Effector memory CD8-positive, alpha-beta T cell (primary cell): ENCODE measurements around the gene MUC2.

Source experiments
- ATAC-seq: fragments of 150-1000 bp; cut with Tn5 transposase; replicated peaks from 2 replicates; pipeline ENCODE4 v1.10.0; 2021; ENCODE audit warnings: mild to moderate bottlenecking, moderate library complexity
- DNase-seq, 3 experiments: peaks; one replicate each; pipeline ENCODE4 v3.0.0; 2021
- H3K27ac Mint-ChIP-seq, 2 donors: one replicate each; pipeline ENCODE4 v1.8.0; 2022; ENCODE audit warnings: mild to moderate bottlenecking in 2 of 2, mixed read lengths in 2 of 2, moderate library complexity in 2 of 2
- H3K27me3 Mint-ChIP-seq, 2 donors: one replicate each; pipeline ENCODE4 v1.8.0; 2022; ENCODE audit warnings: mixed read lengths in 2 of 2
- H3K36me3 Mint-ChIP-seq: one replicate; pipeline ENCODE4 v1.8.0; 2022; ENCODE audit warnings: mild to moderate bottlenecking, moderate library complexity, mixed read lengths; ENCODE audit not compliant: insufficient read depth
- H3K4me1 Mint-ChIP-seq, 2 donors: one replicate each; pipeline ENCODE4 v1.8.0; 2022; ENCODE audit warnings: low read depth in 2 of 2, mixed read lengths in 2 of 2
- H3K4me3 Mint-ChIP-seq, 2 donors: one replicate each; pipeline ENCODE4 v1.8.0; 2022; ENCODE audit warnings: mild to moderate bottlenecking in 2 of 2, mixed read lengths in 2 of 2, moderate library complexity in 2 of 2
- H3K9me3 Mint-ChIP-seq, 2 donors: one replicate each; pipeline ENCODE4 v1.8.0; 2022; ENCODE audit warnings: mixed read lengths in 2 of 2

MUC2 gene

GRCh38 chr11:1032310-1032891 is 42.3 kb upstream of the MUC2 start:
- no peak for DNase-seq
- H3K9me3 Mint-ChIP-seq: peaks cover 6 to 9% of the 10 kb centered on the region in 2 donors
- H3K27me3 Mint-ChIP-seq: no peaks in the 10 kb centered on the region
- H3K36me3 Mint-ChIP-seq: peaks cover 10% of the 10 kb centered on the region
- peak overlapping the region in 1 of 2 donors; percentile 35 for H3K27ac Mint-ChIP-seq
- no peak for ATAC-seq
- no peak overlapping the region for H3K4me3 Mint-ChIP-seq
- no peaks in the 10 kb centered on the region for H3K4me1 Mint-ChIP-seq

GRCh38 chr11:1033016-1033798 is 41.5 kb upstream of the MUC2 start:
- H3K4me1 Mint-ChIP-seq: no peaks in the 10 kb centered on the region

GRCh38 chr11:1034001-1034400 is 40.7 kb upstream of the MUC2 start:
- no peak for ATAC-seq
- peaks cover 6% of the 10 kb centered on the region for H3K36me3 Mint-ChIP-seq
- H3K4me3 Mint-ChIP-seq: no peak overlapping the region
- H3K9me3 Mint-ChIP-seq: peaks cover 6 to 9% of the 10 kb centered on the region in 2 donors
- peak overlapping the region in 1 of 2 donors; percentile 41 for H3K27ac Mint-ChIP-seq
- peaks cover 0 to 7% of the 10 kb centered on the region in 2 donors for H3K27me3 Mint-ChIP-seq
- DNase-seq: no peak
- no peaks in the 10 kb centered on the region for H3K4me1 Mint-ChIP-seq

More at GRCh38 chr11:1033016-1033798, 41.5 kb upstream of the MUC2 start:
- DNase-seq (no peak), ATAC-seq (no peak)
- Mint-ChIP-seq H3K9me3 (peaks cover 6 to 9% of the 10 kb centered on the region in 2 donors), H3K4me3 (no peak overlapping the region), H3K27me3 (peaks cover 0 to 3% of the 10 kb centered on the region in 2 donors), H3K36me3 (peaks cover 12% of the 10 kb centered on the region), H3K27ac (peak overlapping the region in 1 of 2 donors; percentile 41)

GRCh38 chr11:1034456-1035295 is 40.0 kb upstream of the MUC2 start:
- Mint-ChIP-seq H3K4me3 (no peak overlapping the region), H3K4me1 (no peaks in the 10 kb centered on the region), H3K9me3 (peaks cover 6 to 9% of the 10 kb centered on the region in 2 donors), H3K27me3 (peaks cover 0 to 7% of the 10 kb centered on the region in 2 donors), H3K27ac (no peak overlapping the region), H3K36me3 (peaks cover 5% of the 10 kb centered on the region)
- ATAC-seq: no peak
- no peak for DNase-seq

GRCh38 chr11:1035577-1036283 is 38.9 kb upstream of the MUC2 start:
- Mint-ChIP-seq H3K4me3 (no peak overlapping the region), H3K4me1 (no peaks in the 10 kb centered on the region), H3K36me3 (peaks cover 3% of the 10 kb centered on the region), H3K27me3 (peaks cover 0 to 7% of the 10 kb centered on the region in 2 donors), H3K9me3 (peaks cover 6 to 9% of the 10 kb centered on the region in 2 donors), H3K27ac (no peak overlapping the region)
- DNase-seq (no peak), ATAC-seq (no peak)

- Mint-ChIP-seq H3K27me3 (peaks cover 0 to 7% of the 10 kb centered on the region in 2 donors), H3K9me3 (peaks cover 6 to 9% of the 10 kb centered on the region in 2 donors), H3K27ac (no peak within 1 kb of the TSS), H3K4me1 (no peaks in the 10 kb centered on the region), H3K36me3 (peaks cover 3% of the 10 kb centered on the region), H3K4me3 (no peak within 1 kb of the TSS)
- ATAC-seq (no peak), DNase-seq (no peak)
These were observed 38.3 kb upstream of the MUC2 start, which contains the start of gene MUC6 for GRCh38 chr11:1036303-1036923. Gene MUC6 (minus strand): TSS chr11:1036718. CDS start chr11:1036655, 63 bp downstream.

- DNase-seq: no peak
- Mint-ChIP-seq H3K4me1 (no peaks in the 10 kb centered on the region), H3K27me3 (peaks cover 0 to 7% of the 10 kb centered on the region in 2 donors), H3K9me3 (peaks cover 6 to 7% of the 10 kb centered on the region in 2 donors), H3K4me3 (no peak overlapping the region), H3K27ac (no peak overlapping the region), H3K36me3 (peaks cover 3% of the 10 kb centered on the region)
- no peak for ATAC-seq
These were observed 37.7 kb upstream of the MUC2 start for GRCh38 chr11:1036931-1037330.

- DNase-seq (no peak), ATAC-seq (no peak)
- no peak overlapping the region for H3K4me3 Mint-ChIP-seq
- no peaks in the 10 kb centered on the region for H3K4me1 Mint-ChIP-seq
- H3K27me3 Mint-ChIP-seq: peaks cover 0 to 13% of the 10 kb centered on the region in 2 donors
- H3K9me3 Mint-ChIP-seq: peaks cover under 1% of the 10 kb centered on the region in 2 donors
- peaks cover 3% of the 10 kb centered on the region for H3K36me3 Mint-ChIP-seq
- H3K27ac Mint-ChIP-seq: no peak overlapping the region
These were observed 37.1 kb upstream of the MUC2 start for GRCh38 chr11:1037506-1038055.

- H3K4me3 Mint-ChIP-seq: no peak overlapping the region
- H3K27ac Mint-ChIP-seq: no peak overlapping the region
- peaks cover 3% of the 10 kb centered on the region for H3K36me3 Mint-ChIP-seq
- no peaks in the 10 kb centered on the region for H3K9me3 Mint-ChIP-seq
- H3K27me3 Mint-ChIP-seq: peaks cover 0 to 16% of the 10 kb centered on the region in 2 donors
- DNase-seq (no peak), ATAC-seq (no peak)
- no peaks in the 10 kb centered on the region for H3K4me1 Mint-ChIP-seq
These were observed 36.3 kb upstream of the MUC2 start for GRCh38 chr11:1038361-1038760.

- H3K4me3 Mint-ChIP-seq: no peak overlapping the region
- H3K4me1 Mint-ChIP-seq: no peaks in the 10 kb centered on the region
- no peak overlapping the region for H3K27ac Mint-ChIP-seq
- H3K9me3 Mint-ChIP-seq: no peaks in the 10 kb centered on the region
- H3K27me3 Mint-ChIP-seq: peaks cover 3 to 22% of the 10 kb centered on the region in 2 donors
- DNase-seq (no peak), ATAC-seq (no peak)
- peaks cover 3% of the 10 kb centered on the region for H3K36me3 Mint-ChIP-seq
These were observed 35.8 kb upstream of the MUC2 start for GRCh38 chr11:1038921-1039320.

GRCh38 chr11:1039481-1040427 is 34.9 kb upstream of the MUC2 start:
- Mint-ChIP-seq H3K27ac (no peak overlapping the region), H3K4me3 (no peak overlapping the region), H3K9me3 (no peaks in the 10 kb centered on the region), H3K27me3 (peaks cover 10 to 29% of the 10 kb centered on the region in 2 donors), H3K36me3 (peaks cover 3% of the 10 kb centered on the region), H3K4me1 (no peaks in the 10 kb centered on the region)
- DNase-seq: no peak
- ATAC-seq: no peak
